Mesendoderm (in vitro differentiated cells): ENCODE data around the gene DND1.
A peak's percentile ranks its signal among the peaks of the same experiment; 100 is the strongest.
"Not testable (repeated sequence)": the region's sequence is repeated elsewhere in the genome, so short reads cannot be mapped to it uniquely, and the experiment has no call there.

Experiments
- DNase-seq: peaks from one replicate; pipeline ENCODE4 v3.0.0; 2013
- H2AK5ac ChIP-seq: 2 replicates; pipeline ENCODE4 v1.6.1; 2013; ENCODE audit warnings: low read length, inconsistent platforms
- H2BK120ac ChIP-seq: 2 replicates; pipeline ENCODE4 v1.6.1; 2013; ENCODE audit warnings: low read depth, mild to moderate bottlenecking, low read length, moderate library complexity, mixed read lengths
- H2BK15ac ChIP-seq: replicated peaks from 2 replicates; pipeline ENCODE4 v1.6.1; 2013; ENCODE audit warnings: low read depth, mild to moderate bottlenecking, moderate library complexity
- H2BK5ac ChIP-seq: 2 replicates; pipeline ENCODE4 v1.6.1; 2013; ENCODE audit warnings: low read length, inconsistent platforms
- H3K18ac ChIP-seq: 2 replicates; pipeline ENCODE4 v1.6.1; 2013; ENCODE audit warnings: mild to moderate bottlenecking, low read length, mixed read lengths
- H3K23ac ChIP-seq: one replicate; pipeline ENCODE4 v1.6.1; 2013; ENCODE audit warnings: low read length
- H3K27ac ChIP-seq: 2 replicates; pipeline ENCODE4 v1.5.1; 2013; ENCODE audit warnings: low read depth, mild to moderate bottlenecking, inconsistent platforms, low read length, moderate library complexity
- H3K27me3 ChIP-seq: 2 replicates; pipeline ENCODE4 v1.6.1; 2013; ENCODE audit warnings: low read length, control low read depth, mild to moderate bottlenecking, inconsistent platforms; ENCODE audit not compliant: insufficient read depth, poor library complexity
- H3K36me3 ChIP-seq: 2 replicates; pipeline ENCODE4 v1.6.1; 2013; ENCODE audit warnings: low read length, inconsistent platforms; ENCODE audit not compliant: control insufficient read depth, insufficient read depth
- H3K4ac ChIP-seq: one replicate; pipeline ENCODE4 v1.6.1; 2013; ENCODE audit warnings: low read depth, mild to moderate bottlenecking, low read length, moderate library complexity
- H3K4me1 ChIP-seq: 2 replicates; pipeline ENCODE4 v1.6.1; 2013; ENCODE audit warnings: low read depth, low read length, inconsistent platforms; ENCODE audit not compliant: control insufficient read depth
- H3K4me2 ChIP-seq: 2 replicates; pipeline ENCODE4 v1.6.1; 2013; ENCODE audit warnings: low read length
- H3K4me3 ChIP-seq: 2 replicates; pipeline ENCODE4 v1.5.1; 2013; ENCODE audit warnings: mild to moderate bottlenecking, low read length
- H3K56ac ChIP-seq: one replicate; pipeline ENCODE4 v1.6.1; 2013; ENCODE audit warnings: low read length
- H3K79me1 ChIP-seq: 2 replicates; pipeline ENCODE4 v1.6.1; 2013; ENCODE audit warnings: low read length, inconsistent platforms
- H3K79me2 ChIP-seq: 2 replicates; pipeline ENCODE4 v1.6.1; 2013; ENCODE audit warnings: mild to moderate bottlenecking, low read length; ENCODE audit not compliant: control insufficient read depth, insufficient read depth
- H3K9ac ChIP-seq: 2 replicates; pipeline ENCODE4 v1.6.1; 2013; ENCODE audit warnings: low read length, inconsistent platforms
- H4K5ac ChIP-seq: one replicate; pipeline ENCODE4 v1.6.1; 2013; ENCODE audit warnings: low read length
- H4K8ac ChIP-seq: one replicate; pipeline ENCODE4 v1.6.1; 2013; ENCODE audit warnings: low read depth, mild to moderate bottlenecking, control low read depth, low read length, moderate library complexity
- WGBS: extraction: QIAGEN DNeasy Blood & Tissue Kit; methylation state at CpG from one replicate; pipeline ENCODE4 v1.1.7; 2013; ENCODE audit warnings: low lambda C conversion rate, missing lambda C conversion rate; ENCODE audit not compliant: insufficient coverage; ENCODE audit errors: extremely low coverage; 5-methylcytosine and 5-hydroxymethylcytosine counted together

Gene DND1

DNA sequence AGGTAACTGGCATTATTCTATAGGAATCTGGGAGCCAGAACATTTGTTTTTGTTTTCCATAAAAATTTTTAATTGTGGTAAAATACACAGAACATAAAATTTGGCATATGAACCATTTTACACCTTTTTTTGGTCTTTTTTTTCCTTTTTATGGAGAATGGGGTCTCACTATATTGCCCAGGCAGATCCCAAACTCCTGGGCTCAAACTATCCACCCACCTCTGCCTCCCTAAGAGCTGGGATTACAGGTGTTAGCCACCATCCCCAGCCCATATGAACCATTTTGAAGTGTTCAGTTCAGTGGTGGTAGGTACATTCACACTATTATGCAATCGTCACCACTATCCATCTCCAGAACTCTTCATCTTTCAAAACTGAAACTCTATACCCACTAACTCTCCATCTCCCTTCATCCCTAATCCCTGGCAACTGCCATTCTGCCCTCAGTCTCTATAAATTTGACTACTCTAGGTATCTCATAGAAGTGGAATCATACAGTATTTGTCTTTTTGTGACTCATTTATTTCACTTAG is 40.3 kb upstream of the DND1 start:
- Histone ChIP-seq H4K8ac (no peak overlapping the region), H3K4me3 (no peak overlapping the region), H3K18ac (no peak overlapping the region), H3K4ac (no peak overlapping the region), H3K27me3 (no peaks in the 10 kb centered on the region), H3K79me2 (no peaks in the 10 kb centered on the region), H3K23ac (no peak overlapping the region), H2BK15ac (no peak overlapping the region), H3K9ac (no peak overlapping the region), H2BK120ac (no peak overlapping the region), H3K4me2 (no peak overlapping the region), H3K36me3 (no peaks in the 10 kb centered on the region), H3K79me1 (no peaks in the 10 kb centered on the region), H3K27ac (no peak overlapping the region), H2BK5ac (no peak overlapping the region), H4K5ac (no peak overlapping the region), H3K4me1 (no peaks in the 10 kb centered on the region), H2AK5ac (no peak overlapping the region), H3K56ac (no peak overlapping the region)
- no peak for DNase-seq
- WGBS: no CpG with 5 or more reads among the region's 1 CpG

DNA sequence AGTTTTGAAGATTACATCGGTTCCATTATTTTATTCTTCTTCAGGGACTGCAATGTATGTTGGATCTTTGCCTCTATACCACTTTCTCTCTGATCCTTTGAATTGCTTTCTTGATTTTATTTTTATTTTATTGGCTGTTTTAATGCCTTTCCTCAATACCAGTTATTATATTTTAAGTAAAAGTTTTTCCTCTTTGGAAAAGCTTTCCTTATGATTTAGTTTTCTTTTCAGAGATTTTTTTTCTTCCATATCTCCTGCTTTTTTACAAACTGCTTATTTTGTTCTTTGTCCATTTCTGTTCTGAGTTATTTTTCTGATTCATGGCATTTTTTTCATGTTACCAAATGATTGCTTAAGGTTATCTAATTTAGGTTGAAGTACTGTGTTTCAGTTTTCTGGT is 38.4 kb upstream of the DND1 start:
- Histone ChIP-seq H4K8ac (no peak overlapping the region), H3K23ac (no peak overlapping the region), H2BK5ac (no peak overlapping the region), H3K79me2 (no peaks in the 10 kb centered on the region), H3K27me3 (no peaks in the 10 kb centered on the region), H2BK15ac (no peak overlapping the region), H2AK5ac (no peak overlapping the region), H3K4ac (no peak overlapping the region), H2BK120ac (no peak overlapping the region), H3K4me2 (no peak overlapping the region), H3K36me3 (no peaks in the 10 kb centered on the region), H3K9ac (no peak overlapping the region), H3K56ac (no peak overlapping the region), H3K79me1 (no peaks in the 10 kb centered on the region), H3K4me1 (no peaks in the 10 kb centered on the region), H3K27ac (no peak overlapping the region), H3K18ac (no peak overlapping the region), H4K5ac (no peak overlapping the region), H3K4me3 (no peak overlapping the region)
- DNase-seq: no peak
- no CpG with 5 or more reads among the region's 1 CpG for WGBS

DNA sequence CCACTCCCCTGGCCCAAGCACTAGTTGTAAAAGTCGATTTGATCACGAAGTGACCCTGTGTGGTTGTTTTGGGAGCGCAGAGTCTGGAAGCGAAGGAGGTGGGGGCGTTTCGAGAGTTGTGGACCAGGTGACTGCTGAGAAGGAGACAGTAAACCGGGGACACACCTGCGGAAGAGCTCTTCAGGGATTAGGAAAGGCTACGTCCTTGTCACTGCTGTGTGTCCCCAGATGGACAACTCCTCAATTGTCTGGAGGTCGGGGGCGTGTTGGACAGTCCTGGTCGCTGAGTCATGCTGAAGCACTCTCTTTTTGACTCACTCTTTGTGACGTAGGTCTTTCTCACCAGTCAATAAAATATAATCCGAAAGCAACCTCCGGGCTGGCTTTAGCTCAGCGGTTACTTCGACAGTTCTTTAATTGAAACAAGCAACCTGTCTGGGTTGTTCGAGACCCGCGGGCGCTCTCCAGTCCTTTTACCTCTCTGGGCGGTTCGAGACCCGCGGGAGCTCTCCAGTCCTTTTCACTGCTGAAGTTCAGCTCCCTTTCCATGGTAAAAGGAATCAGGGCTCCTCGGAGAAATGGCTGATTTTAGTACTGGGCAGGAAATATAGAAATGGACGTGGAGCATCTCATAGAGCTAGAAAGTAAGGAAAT is 37.6 kb upstream of the DND1 start:
- Histone ChIP-seq H3K56ac (peak overlapping the region; percentile 73), H3K79me1 (no peaks in the 10 kb centered on the region), H3K27me3 (no peaks in the 10 kb centered on the region), H4K5ac (no peak overlapping the region), H3K18ac (no peak overlapping the region), H2BK5ac (no peak overlapping the region), H3K4me2 (peak overlapping the region; percentile 65), H3K4me3 (peak overlapping the region; percentile 38), H3K4me1 (no peaks in the 10 kb centered on the region), H3K9ac (peak overlapping the region; percentile 60), H3K4ac (no peak overlapping the region), H4K8ac (no peak overlapping the region), H3K36me3 (no peaks in the 10 kb centered on the region), H3K27ac (peak overlapping the region; percentile 51), H2AK5ac (no peak overlapping the region), H2BK15ac (no peak overlapping the region), H2BK120ac (no peak overlapping the region), H3K79me2 (no peaks in the 10 kb centered on the region), H3K23ac (no peak overlapping the region)
- DNase-seq: peak; percentile 95
- WGBS: no CpG with 5 or more reads among the region's 27 CpGs

DNA sequence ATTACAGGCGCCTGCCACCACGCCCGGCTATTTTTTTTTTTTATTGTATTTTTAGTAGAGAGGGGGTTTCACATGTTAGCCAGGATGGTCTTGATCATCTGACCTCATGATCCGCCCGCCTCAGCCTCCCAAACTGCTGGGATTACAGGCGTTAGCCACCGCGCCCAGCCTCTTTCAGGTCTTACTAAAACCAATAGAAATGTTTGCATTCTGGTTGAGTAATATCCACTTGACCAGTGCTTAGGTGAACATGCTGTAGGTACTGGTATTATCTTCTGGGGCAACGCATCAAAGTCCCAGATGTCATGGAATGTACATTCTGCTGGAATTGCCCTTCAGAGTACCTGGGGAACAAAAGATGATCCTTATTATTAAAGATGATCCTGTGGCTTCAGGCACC is 35.4 kb upstream of the DND1 start:
- not testable (repeated sequence) for H3K9ac ChIP-seq, H2BK15ac ChIP-seq, H3K56ac ChIP-seq, H3K4me3 ChIP-seq, H3K18ac ChIP-seq, H4K5ac ChIP-seq, H3K79me1 ChIP-seq, H3K27ac ChIP-seq, H4K8ac ChIP-seq, H3K27me3 ChIP-seq, H3K4ac ChIP-seq, H3K4me2 ChIP-seq, H3K4me1 ChIP-seq, H3K36me3 ChIP-seq, H3K23ac ChIP-seq, H2BK120ac ChIP-seq, DNase-seq, H3K79me2 ChIP-seq, H2BK5ac ChIP-seq, H2AK5ac ChIP-seq
- no CpG with 5 or more reads among the region's 9 CpGs for WGBS

DNA sequence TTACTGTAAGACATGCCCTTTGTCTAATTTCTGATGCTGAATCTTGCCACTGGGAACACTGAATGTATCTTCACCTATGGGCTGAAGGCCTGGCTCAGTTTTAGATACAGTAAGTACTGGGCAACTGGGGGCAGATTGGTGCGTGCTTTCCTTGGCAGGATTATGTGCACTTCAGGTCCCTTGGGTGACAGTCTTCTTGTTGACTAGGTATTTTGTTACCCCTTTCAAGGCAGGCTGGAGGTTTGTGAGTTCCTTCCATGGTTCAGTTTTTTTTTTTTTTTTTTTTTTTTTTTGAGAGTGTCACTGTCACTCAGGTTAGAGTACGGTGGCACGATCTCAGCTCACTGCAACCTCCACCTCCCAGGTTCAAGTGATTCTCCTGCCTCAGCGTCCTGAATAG is 34.4 kb upstream of the DND1 start:
- Histone ChIP-seq H3K18ac (no peak overlapping the region), H3K27me3 (no peaks in the 10 kb centered on the region), H4K5ac (no peak overlapping the region), H3K9ac (no peak overlapping the region), H3K79me2 (no peaks in the 10 kb centered on the region), H3K4me3 (no peak overlapping the region), H2AK5ac (no peak overlapping the region), H3K79me1 (no peaks in the 10 kb centered on the region), H2BK15ac (no peak overlapping the region), H3K4ac (no peak overlapping the region), H3K23ac (no peak overlapping the region), H3K56ac (no peak overlapping the region), H2BK120ac (no peak overlapping the region), H4K8ac (no peak overlapping the region), H3K4me1 (no peaks in the 10 kb centered on the region), H3K36me3 (peaks cover 5% of the 10 kb centered on the region), H3K27ac (no peak overlapping the region), H2BK5ac (no peak overlapping the region), H3K4me2 (no peak overlapping the region)
- DNase-seq: no peak
- no CpG with 5 or more reads among the region's 4 CpGs for WGBS
